HL-60/S4 treated with retinoic acid at 250 ng/mL for 4 days and 3 days (cell line): ENCODE measurements around the gene SOBP.

ENCODE experiments used
- in situ Hi-C: fragments of 300-500 bp; cut with MboI; formaldehyde crosslinking; loops from 2 replicates; pipeline ENCODE4 v1.7.0; 2022; ENCODE audit warnings: low sequenced_read_pairs

Gene SOBP

DNA sequence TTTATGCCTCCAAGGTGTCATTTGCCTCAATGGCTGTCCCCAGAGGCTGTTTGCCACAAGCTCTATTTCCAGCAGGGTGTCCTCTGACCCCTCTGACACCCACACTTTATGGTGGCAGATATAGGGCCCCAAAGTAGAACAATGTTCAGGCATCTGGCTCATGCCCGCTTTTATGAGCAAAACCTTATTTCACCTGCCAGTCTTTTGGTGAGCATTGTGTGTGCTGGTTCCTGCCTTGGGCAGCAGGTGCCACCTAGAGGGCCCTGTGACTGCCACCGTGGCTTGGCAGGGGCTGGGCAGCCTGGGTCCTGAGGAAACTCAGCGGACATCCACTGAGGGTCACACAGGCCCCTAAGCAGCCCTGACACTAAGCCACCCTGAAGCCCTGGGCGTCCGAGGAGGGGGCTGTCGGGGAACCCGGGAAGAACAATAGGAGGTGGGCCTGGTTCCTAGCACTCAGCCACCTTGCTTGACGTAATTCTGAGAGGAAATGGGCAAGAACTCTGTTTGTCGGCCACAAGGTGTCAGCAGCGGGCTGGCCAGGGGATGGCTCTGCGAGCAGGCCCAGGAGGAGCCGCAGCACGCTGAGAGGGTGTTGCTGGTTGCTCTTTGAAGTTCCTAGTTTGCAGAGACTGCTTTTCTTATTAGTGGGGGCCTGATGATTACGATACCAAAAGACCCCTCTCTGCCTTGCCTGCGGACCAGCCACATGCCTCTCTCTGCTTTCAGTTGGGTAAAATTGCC is 185.2 kb downstream of the SOBP start:
- in situ Hi-C loops = no loop called here

DNA sequence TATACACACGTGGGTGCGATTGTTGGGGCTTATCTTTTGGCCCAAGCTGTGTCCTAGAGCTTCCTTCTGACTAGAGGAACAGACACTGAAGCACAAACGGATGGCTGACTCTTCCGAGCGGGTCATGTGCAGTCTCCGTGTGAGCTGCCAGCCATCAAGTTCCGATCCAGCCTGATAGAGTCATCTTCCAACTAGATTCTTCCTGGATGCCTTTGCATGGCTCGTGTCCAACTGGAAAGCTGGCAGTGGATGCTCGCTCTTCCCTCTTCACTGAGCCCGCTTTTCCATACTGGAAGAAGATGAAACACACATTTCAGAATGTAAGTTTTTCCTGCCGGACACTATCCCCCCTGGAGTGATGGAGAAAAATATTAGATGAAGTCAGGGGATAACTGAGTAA is 186.1 kb downstream of the SOBP start:
- in situ Hi-C loops = no loop called here

DNA sequence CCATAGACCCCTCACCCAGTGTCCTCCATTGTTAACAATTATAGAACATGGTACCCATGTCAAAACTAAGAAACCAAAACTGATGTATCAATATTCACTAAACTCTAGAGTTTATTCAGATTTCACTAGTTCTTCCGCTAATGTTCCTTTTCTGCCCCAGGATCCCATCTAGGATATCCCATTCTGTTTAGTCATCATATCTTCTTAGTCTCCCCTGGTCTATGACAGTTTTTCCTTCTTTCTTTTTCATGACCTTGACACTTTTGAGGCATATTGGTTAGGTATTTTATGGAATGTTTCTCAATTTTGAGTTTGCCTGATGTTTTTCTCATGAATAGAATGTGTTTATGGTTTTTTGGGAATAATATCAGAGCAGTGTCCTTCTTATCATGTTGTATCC is 187.5 kb downstream of the SOBP start:
- in situ Hi-C loops = no loop called here

DNA sequence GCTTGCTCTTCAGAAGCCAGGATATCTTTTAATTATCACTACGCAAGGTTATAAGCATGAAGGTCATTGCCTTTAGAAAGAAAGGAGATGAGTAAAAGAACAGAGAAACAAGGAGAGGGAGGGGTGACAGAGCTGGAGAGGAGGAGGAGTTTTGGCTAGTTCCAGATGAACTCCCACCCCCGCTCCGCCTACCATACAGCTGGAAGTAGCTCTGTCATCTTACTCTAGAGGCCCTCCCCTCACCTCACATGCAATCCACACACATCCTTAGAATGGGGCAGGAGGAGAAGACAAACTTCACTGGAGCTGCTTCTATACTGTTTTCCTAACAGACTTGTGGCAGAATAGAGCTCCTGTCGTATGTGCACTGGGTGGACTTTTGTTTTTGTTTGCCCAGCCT is 189.5 kb downstream of the SOBP start:
- in situ Hi-C loops = no loop called here

DNA sequence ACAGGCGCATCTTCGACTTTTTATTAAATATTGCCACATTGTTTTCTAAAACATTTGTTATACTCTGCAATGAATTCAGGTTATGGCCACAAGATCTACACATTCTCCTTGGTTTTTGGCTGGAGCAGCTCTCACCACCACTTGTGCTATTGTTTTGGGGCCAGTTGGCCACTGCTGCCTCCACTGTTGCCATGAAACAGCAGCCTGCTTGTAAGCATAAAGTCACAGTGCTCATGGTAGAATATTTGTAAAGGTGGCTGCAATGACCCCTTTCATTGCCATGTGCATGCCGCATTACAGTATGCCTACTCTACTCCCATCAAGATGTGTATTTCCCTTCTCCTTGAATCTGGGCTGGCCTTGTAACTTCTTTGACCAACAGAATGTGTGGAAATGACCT is 192.8 kb downstream of the SOBP start:
- in situ Hi-C loops = no loop called here

DNA sequence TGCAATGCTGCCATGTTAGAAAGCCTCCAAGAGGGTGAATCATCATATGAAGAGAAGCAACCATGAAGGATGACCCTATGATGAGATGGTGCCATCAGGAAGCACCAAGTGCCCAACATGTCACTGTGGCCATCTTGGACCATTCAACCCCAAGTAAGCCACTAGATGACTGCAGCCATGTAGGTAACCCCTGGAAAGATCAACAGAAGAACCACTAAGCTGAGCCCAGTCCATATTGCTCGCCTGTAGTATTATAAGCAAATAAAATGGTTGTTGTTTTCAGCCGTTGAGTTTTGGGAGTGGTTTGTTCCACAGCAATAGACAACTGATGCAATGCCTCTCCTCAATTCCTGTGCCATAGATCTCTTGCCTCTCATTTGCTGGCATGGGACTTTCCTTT is 193.3 kb downstream of the SOBP start:
- in situ Hi-C loops = no loop called here

DNA sequence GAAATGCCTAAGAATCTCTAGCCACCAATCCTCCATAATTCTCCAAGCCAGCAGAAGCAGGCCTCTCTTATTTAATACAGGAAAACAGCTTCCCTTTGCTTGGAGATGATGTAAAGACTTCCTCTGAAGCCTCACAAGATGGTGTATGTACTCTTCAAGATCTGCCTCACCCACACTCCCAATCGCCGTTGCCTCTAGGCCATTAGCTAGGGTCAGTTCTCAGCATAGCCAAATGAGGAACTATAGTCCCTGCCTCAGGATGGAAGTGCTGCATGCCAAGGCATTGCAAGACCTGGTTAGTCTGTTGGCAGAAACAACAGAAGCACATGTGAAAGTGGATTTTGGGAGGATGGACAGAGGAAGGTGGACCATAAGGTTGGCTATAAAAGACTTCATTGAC is 195.1 kb downstream of the SOBP start:
- in situ Hi-C loops = no loop called here

DNA sequence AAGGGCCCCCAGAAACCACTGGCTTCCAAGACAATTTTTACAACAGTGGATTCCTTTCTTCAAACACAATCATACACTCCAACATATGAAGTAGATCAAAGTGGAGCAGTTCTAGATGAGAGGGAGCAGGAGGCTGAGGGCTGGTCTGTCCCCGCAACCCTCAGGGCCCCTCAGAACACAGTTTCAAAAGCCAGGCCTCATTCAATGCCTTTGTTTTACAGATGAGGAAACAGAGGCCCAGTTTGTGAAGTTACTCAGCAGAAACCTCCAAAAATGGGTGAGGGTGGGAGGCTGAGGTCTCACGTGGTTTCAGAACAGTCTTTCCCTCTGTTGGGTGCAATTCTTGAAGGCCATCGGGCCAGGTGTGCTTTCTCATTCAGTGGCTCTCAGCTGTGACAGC is 199.3 kb downstream of the SOBP start:
- in situ Hi-C loops = no loop called here

DNA sequence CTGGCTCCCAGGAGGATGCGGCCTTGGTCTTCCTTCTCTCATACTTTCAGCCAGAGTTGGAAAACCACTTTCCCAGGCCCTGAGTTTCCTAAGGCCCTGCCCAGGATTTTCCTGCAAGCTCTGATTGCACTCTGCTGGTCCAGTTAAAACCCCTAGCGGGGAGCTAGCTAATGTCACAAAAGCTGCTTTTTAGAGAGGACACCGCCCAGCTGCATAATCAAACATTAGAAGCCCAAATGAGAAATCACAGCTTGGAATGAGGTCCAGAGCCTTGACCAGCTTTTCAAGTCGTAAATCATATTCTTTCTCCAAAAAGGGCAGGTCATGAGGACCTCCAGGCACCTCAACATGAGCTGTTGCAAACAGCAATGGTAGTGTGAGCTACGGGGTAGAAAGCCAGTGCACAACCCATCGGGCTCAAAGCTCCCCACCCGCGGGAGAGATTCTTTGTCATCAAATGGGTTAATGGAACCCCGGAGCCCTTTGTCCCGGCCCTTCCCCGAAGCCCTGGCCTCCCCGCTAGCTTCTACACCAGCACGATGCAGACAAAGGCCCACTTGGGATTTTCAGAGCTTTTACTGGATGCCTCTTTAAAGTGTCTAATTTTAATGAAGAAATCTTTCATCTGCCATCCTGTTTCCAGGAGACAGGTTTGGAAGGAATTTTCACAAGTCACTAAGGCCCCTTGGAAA is 200.2 kb downstream of the SOBP start:
- in situ Hi-C loops = no loop called here

DNA sequence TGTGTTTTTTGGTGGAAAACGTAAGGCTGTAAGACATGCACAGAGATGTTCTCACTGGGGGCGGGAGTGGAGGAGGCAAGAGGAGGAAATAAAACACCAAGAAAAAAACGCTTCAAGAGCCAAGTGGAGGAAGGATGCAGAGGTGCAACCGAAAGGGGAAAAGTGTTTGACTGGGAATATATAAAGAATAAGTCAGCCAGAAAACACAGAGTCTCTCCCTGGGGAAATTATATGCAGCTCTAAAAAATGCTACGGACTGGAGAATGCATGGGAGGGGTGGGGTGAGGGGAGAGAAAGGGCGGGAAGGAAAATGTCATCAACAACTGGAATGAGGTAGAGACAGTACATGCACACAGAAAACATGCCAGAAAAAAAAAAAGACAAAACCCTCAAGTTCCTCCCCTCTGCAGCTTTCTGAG is 200.7 kb downstream of the SOBP start:
- in situ Hi-C loops = no loop called here

DNA sequence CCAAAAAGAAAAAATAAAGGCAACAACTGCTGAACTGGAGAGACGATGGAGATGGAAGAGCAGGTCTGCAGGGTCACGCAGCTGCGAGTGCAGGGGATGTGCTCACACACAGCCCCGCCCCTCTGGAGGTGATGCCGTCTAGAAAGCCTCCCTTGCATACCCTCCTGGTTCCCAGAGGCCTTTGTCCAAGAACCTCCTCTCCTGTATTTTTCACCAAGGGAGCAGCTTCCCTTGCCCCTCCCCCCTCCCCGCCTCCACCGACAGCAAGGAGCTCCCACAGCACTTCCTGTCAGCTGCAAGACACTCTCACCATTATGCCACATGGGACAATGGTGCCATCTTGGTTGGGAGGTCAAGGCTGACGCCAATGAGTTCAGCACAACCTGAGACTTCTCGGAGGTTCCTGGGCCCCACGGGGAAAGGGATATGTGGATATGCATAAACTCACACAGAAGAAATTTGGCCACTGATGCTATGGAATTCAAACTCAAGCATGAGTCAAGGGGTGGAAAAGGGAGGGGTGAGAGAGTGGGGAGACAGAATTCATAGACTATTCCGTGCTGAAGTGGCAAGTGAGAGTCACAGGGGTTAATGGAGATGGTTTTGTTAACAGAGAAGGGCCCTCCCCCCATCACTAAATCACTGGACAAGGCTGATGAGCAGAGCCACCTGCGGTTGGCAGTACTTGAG is 201.3 kb downstream of the SOBP start:
- in situ Hi-C loops = no loop called here

DNA sequence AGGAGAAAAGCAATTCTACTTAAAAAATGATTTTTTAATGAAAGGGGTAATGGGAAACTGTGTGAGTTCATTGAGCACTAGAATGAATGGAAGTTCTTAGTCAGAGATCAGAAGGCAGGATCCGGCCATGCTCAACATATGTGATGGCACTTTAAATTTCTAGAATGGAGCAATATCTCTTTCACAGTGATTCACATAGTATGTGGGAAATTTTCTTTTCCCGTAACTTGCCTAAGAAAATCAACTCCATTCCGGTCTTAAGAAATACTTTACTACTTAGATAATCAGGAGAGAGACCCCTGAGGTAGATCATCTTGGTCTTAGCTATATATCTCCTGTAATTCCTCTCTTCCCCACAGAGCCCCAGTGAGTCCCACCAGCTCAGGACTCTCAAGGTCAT is 202.4 kb downstream of the SOBP start:
- in situ Hi-C loops = no loop called here

DNA sequence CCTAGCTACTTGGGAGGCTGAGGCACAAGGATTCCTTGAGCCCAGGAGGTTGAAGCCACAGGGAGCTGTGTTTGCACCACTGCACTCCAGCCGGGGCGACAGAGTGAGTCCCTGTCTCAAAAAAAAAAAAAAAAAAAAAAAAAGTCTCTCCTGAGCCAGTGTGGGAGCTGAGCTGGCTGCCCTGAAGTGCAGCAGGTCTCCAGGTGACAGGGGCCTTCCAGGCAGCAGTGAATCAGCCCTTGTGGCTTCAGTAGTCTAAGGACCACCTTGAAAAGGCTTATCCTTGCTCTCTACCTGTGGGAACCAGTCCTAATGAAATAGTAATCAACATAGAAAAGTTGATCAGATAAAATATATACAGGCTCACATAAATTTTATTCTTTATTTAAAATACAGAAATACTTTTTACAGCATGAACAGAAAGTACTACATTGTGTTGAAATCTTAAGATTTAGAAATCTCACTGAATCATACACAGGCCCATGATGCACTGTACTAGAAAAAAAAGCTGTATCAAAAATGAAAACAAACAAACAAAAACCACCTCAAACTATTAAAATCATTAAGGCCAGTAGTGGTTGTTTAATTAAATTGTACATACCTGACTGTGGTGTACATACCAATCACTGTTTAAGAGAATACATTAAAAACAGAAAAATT is 205.3 kb downstream of the SOBP start:
- in situ Hi-C loops = no loop called here

DNA sequence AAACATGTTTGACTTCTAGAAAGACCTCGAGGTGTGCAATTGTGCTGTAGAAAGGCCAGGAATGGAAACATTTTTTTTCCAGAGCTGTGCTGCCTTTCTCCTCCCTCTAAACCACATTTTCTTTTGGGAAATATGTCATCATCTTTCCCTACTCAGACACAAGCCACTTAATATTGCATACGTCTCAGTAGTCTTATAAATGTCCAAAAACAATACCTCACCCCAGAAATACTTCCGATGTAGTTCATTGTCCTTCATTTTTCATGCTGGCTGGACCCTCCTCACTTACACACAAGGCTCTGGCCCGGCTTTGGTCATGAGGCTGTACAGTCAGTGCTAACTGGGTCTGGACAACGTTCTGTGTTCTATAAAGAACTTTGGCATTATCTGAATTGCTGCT is 207.8 kb downstream of the SOBP start:
- in situ Hi-C loops = no loop called here

DNA sequence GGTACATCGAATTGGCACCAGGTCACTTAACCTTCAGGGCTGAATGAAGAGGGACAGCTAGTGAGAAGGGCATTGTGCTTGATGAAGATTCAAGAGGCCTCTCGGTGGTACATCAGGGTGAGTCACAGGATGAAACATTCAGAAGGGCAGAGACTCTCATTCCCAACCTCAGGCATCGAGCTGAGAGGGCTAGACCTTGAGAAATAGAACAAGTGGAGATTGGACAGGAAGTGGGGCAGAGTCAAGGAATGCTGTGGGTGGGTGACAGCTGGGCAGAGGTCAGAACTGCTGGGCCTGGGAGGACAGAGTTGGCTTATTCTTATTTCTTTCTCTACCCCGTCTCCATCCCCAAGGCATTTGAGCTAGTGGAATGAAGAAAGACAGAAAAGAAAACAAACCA is 208.2 kb downstream of the SOBP start:
- in situ Hi-C loops = no loop called here

DNA sequence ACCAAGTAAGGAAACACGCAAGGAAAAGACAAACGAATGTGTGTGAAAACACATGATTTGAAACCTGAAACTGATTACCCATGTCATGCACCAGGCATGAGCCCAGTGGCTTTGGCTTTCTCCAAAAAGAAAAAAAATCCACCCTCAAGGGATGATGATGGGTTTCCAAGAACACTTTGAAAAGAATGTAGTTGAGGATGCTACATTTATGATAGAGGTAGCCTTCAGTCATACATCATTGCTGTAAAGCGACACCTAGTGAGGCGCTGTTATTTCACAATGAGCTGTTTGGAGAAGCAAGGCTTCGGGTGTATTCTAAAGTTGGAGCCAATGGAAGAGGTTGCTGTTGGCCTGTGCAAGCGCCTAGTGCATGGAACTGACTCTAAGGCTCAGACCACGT is 209.3 kb downstream of the SOBP start:
- in situ Hi-C loops = no loop called here

DNA sequence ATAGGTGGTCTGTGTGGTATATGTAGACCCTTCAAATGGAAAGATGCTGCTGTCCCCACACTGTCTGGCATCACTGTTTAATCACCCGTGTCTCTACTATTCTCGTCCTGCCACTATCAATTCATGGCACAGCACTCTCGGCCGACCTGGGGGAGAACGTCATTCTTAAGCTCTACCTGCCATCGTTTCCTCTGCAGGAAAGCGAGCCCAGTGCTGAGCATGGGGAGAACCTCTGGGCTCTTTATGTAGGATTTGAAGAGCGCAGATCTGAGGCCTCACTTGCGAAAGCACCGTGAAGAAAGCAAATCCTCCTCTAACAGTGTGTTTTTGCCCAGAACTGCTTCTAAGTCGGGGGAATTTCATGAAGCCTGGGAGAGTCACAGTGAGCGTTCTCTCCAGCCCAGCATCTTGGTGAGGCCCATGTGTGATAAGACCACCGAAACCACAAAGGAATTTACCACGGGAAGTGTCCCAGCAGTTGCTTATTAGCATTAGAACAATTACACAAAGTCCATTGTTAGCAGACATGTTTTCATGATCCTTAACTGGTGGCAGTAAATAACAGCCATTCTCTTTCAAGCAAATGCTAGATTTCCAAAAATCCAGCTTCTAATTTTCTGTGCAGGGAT is 209.9 kb downstream of the SOBP start:
- in situ Hi-C loops = no loop called here

DNA sequence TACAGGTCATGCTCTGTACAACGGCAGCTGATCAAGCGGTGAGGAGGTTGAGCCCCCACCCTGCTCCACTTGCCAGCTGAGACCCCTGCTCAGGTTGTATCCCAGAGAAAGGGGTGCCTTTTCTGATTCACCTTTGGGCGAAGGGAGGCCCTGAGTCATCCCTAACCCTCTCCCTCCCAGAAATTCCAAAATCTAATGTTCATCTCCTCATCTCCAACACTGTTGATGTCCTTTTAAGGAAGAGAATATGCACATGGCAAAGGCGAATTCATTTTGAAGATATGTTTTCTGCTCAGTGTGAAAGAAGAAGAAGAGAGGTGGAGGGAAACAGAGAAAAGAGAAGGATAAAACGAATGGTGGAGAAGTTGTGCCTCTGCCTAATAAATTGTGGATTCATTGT is 213.7 kb downstream of the SOBP start:
- in situ Hi-C loops = no loop called here

DNA sequence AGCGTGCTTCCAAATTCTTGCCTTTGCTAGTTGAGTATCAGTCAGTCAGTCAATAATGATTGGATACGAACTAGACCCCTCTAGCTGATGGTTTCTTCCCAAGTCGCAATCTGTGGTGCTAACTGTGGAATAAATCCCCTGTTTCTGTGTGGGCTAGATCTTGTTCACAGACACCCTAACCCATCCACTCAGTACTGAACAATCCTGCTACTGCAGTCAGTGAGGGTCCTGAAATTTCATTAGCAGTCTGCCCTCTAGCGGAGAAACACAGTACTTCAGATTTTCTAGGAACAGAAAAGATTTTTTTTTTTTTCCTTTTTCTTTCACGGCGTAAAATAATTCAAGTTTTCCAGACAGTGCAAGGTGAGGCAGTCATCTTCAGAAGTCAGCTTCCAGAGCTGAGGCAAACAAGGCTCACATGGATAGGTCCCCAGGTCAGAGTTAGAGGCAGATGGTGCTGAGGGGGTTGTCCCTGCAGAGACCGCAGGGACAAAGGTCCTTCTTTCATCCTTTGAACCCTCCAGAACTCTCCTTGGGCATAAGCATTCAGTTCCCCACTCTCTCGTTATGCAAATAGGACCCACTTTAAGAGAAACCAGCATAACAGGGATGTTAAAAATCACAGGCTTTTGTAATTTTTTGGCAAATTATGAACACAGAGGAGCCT is 214.6 kb downstream of the SOBP start:
- in situ Hi-C loops = no loop called here

DNA sequence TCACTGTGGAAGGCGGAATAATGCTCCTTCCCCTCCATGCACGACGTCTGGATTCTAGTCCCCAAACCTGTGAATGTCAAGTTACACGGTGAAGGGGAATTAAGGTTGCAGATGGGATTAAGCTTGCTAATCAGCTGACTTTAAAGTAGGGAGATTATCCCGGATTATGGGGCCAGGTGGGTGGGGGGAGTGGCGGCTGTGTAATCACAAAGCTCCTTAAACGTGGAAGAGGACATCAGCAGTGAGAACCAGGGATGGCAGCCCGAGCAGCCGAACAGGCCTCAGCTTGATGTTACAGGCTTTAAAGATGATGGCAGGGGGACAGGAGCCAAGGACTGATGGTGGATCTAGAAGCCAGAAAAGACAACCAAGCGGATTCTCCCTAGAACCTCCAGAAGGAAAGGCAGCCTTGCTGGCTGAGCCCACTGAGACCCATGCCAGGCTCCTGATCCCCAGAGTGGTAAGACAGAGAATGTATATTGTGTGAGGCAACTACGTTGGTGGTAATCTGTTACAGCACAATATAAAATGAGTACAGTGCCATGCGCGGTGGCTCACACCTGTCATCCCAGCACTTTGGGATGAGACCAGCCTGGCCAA is 216.7 kb downstream of the SOBP start:
- in situ Hi-C loops = no loop called here
